Measurements from ENCODE around the gene UBR4.

- TF ChIP-seq EZH2 (IDR thresholded peaks at IDR 0.05), result no peak
- TF ChIP-seq SP1 (IDR thresholded peaks at IDR 0.05; ENCODE audit: low read depth), result no peak
- no peak for TF ChIP-seq POLR2AphosphoS5 (IDR thresholded peaks at IDR 0.05; ENCODE audit: low read depth, low read length)
- TF ChIP-seq EZH2phosphoT487 (IDR thresholded peaks at IDR 0.05; ENCODE audit: borderline replicate concordance), result no peak
- no peak for TF ChIP-seq CTCF (IDR thresholded peaks at IDR 0.05 in 2 of 3, conservative IDR thresholded peaks at IDR 0.05 in 1 of 3; ENCODE audit: borderline replicate concordance in 1 of 3, insufficient read depth in 1 of 3, low read depth in 2 of 3, low read length in 2 of 3)
- no peak for TF ChIP-seq ELF1 (IDR thresholded peaks at IDR 0.05; ENCODE audit: borderline replicate concordance, low read depth)
- no peak for TF ChIP-seq SRF (IDR thresholded peaks at IDR 0.05; ENCODE audit: low read depth)
- TF ChIP-seq ZBTB33 (IDR thresholded peaks at IDR 0.05; ENCODE audit: extremely low read depth, insufficient replicate concordance, low read length), result no peak
- TF ChIP-seq MAX (IDR thresholded peaks at IDR 0.05), result no peak
- no peak for TF ChIP-seq SIN3A (IDR thresholded peaks at IDR 0.05; ENCODE audit: low read depth)
- TF ChIP-seq JUND (IDR thresholded peaks at IDR 0.05), result no peak
- TF ChIP-seq RAD21 (IDR thresholded peaks at IDR 0.05; ENCODE audit: low read depth), result no peak
Measured at GRCh38 chr1:19032413-19032695, 177.7 kb downstream of the UBR4 start.

Data from HCT116 (cell line).